LHCN-M2 (cell line): ENCODE results near the gene MT1H. TPM values are rescaled to one million over a fixed set of nuclear protein-coding genes. Genes with fewer than 3 reads are reported as not detected.
"Not testable (repeated sequence)": the region's sequence is repeated elsewhere in the genome, so short reads cannot be mapped to it uniquely, and the experiment has no call there.

Experiments
- DNase-seq: peaks from one replicate; pipeline ENCODE4 v3.0.0-alpha.2; 2012; ENCODE audit warnings: low read depth
- polyA plus RNA-seq: library from polyadenylated mRNA; unstranded; fragments of >200 nt; gene quantifications from one replicate; pipeline ENCODE4 v1.2.1, GENCODE V29; 2012; ENCODE audit warnings: missing spikeins
- total RNA-seq: library from RNA; depleted of rRNA; stranded (reverse); fragments of >200 nt; gene quantifications from 2 replicates; pipeline ENCODE4 v1.2.3, GENCODE V29; 2014; rRNA removed

Gene MT1H
- total RNA-seq: not detected in 2 replicates
- not detected for polyA plus RNA-seq

GRCh38 chr16:56669005-56669839 lies at the start of gene MT1H:
Gene MT1H (plus strand): TSS chr16:56669814. CDS start chr16:56669885, 71 bp downstream.
- DNase-seq: no peak

GRCh38 chr16:56620339-56620897 lies 49.2 kb upstream of the MT1H start:
- DNase-seq: peak; percentile 27

GRCh38 chr16:56621665-56622445 lies 47.8 kb upstream of the MT1H start:
- not testable (repeated sequence) for DNase-seq

- DNase-seq: not testable (repeated sequence)
These were observed 46.4 kb upstream of the MT1H start for GRCh38 chr16:56623184-56623583.

GRCh38 chr16:56623637-56624036 lies 46.0 kb upstream of the MT1H start:
- no peak for DNase-seq

- peak; percentile 88 for DNase-seq
These were observed 44.3 kb upstream of the MT1H start, which contains the start of gene MT1E for GRCh38 chr16:56625140-56625942. Gene MT1E (plus strand): TSS chr16:56625781. CDS start chr16:56625852, 71 bp downstream.

GRCh38 chr16:56625943-56626654 lies 43.5 kb upstream of the MT1H start:
- no peak for DNase-seq

GRCh38 chr16:56626685-56627084 lies 42.9 kb upstream of the MT1H start:
- DNase-seq: no peak

GRCh38 chr16:56628486-56629350 lies 40.9 kb upstream of the MT1H start:
- DNase-seq: peak; percentile 35

GRCh38 chr16:56629531-56629930 lies 40.1 kb upstream of the MT1H start:
- no peak for DNase-seq

GRCh38 chr16:56630134-56630533 lies 39.5 kb upstream of the MT1H start:
- DNase-seq: no peak

- DNase-seq: no peak
These were observed 38.4 kb upstream of the MT1H start for GRCh38 chr16:56631197-56631596.

- DNase-seq: no peak
These were observed 37.8 kb upstream of the MT1H start for GRCh38 chr16:56631832-56632155.

GRCh38 chr16:56632156-56632847 lies 37.3 kb upstream of the MT1H start, which contains the start of gene MT1M:
Gene MT1M (plus strand): TSS chr16:56632659. CDS start chr16:56632732, 73 bp downstream.
- peak; percentile 27 for DNase-seq

GRCh38 chr16:56632848-56633365 lies 36.7 kb upstream of the MT1H start:
- DNase-seq: no peak

GRCh38 chr16:56633535-56633934 lies 36.1 kb upstream of the MT1H start:
- no peak for DNase-seq

GRCh38 chr16:56634715-56635440 lies 34.7 kb upstream of the MT1H start:
- DNase-seq: no peak

- no peak for DNase-seq
These were observed 34.1 kb upstream of the MT1H start for GRCh38 chr16:56635441-56635967.
